ENCODE measurements around the gene LRRC4C. TPM values are rescaled to one million over a fixed set of nuclear protein-coding genes. Genes with fewer than 3 reads are reported as not detected.

LRRC4C gene
- total and polyA plus RNA-seq, 4 donors: 0.10 to 0.93 (median 0.30) TPM

DNA sequence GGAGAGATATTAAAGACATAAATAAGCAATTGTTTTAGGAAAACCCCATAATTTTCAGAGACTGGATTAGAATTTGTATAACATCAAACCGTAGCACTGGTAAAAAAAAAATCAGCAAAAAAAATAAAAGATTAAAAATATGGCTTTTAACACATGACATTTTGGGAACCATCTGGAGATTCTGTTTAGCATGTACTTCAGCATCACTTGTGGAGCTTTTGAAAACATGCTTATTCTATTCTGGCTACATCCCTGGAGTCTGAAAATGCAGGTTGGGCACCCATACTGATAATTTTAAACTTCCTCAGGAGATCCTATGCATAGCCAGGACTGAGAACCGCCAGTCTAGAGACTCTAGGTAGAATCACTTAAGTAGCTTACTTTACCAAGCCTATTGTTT is 1190.9 kb downstream of the LRRC4C start:
- H3K27me3 ChIP-seq (ENCODE audit: control insufficient read depth in 4 of 4, insufficient read depth in 4 of 4, low read length in 3 of 4): no peaks in the 10 kb centered on the region
- H3K9me3 ChIP-seq (ENCODE audit: control insufficient read depth in 4 of 4, low read length in 3 of 4): no peaks in the 10 kb centered on the region
- WGBS: 77% methylated on average over 2 of the region's 2 CpGs
- TF ChIP-seq RAD21 (IDR thresholded peaks at IDR 0.05) (no peak), TAF1 (conservative IDR thresholded peaks at IDR 0.05) (no peak), SP1 (IDR thresholded peaks at IDR 0.05) (no peak), FOXA1 (IDR thresholded peaks at IDR 0.05) (no peak), FOXA2 (IDR thresholded peaks at IDR 0.05) (no peak), RXRA (IDR thresholded peaks at IDR 0.05) (no peak), EGR1 (IDR thresholded peaks at IDR 0.05; ENCODE audit: low read depth in 2 of 2) (no peak), HNF4G (IDR thresholded peaks at IDR 0.05) (no peak), NR2F2 (IDR thresholded peaks at IDR 0.05) (no peak), YY1 (IDR thresholded peaks at IDR 0.05) (no peak), JUND (IDR thresholded peaks at IDR 0.05) (no peak), GABPA (IDR thresholded peaks at IDR 0.05 in 1 of 2, conservative IDR thresholded peaks at IDR 0.05 in 1 of 2) (no peak), HNF4A (conservative IDR thresholded peaks at IDR 0.05) (no peak)
- TF ChIP-seq, protein P1, sequence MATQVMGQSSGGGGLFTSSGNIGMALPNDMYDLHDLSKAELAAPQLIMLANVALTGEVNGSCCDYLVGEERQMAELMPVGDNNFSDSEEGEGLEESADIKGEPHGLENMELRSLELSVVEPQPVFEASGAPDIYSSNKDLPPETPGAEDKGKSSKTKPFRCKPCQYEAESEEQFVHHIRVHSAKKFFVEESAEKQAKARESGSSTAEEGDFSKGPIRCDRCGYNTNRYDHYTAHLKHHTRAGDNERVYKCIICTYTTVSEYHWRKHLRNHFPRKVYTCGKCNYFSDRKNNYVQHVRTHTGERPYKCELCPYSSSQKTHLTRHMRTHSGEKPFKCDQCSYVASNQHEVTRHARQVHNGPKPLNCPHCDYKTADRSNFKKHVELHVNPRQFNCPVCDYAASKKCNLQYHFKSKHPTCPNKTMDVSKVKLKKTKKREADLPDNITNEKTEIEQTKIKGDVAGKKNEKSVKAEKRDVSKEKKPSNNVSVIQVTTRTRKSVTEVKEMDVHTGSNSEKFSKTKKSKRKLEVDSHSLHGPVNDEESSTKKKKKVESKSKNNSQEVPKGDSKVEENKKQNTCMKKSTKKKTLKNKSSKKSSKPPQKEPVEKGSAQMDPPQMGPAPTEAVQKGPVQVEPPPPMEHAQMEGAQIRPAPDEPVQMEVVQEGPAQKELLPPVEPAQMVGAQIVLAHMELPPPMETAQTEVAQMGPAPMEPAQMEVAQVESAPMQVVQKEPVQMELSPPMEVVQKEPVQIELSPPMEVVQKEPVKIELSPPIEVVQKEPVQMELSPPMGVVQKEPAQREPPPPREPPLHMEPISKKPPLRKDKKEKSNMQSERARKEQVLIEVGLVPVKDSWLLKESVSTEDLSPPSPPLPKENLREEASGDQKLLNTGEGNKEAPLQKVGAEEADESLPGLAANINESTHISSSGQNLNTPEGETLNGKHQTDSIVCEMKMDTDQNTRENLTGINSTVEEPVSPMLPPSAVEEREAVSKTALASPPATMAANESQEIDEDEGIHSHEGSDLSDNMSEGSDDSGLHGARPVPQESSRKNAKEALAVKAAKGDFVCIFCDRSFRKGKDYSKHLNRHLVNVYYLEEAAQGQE (IDR thresholded peaks at IDR 0.05): no peak
- TF ChIP-seq, protein P2, sequence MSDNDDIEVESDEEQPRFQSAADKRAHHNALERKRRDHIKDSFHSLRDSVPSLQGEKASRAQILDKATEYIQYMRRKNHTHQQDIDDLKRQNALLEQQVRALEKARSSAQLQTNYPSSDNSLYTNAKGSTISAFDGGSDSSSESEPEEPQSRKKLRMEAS (IDR thresholded peaks at IDR 0.05): no peak
- TF ChIP-seq, protein P3, sequence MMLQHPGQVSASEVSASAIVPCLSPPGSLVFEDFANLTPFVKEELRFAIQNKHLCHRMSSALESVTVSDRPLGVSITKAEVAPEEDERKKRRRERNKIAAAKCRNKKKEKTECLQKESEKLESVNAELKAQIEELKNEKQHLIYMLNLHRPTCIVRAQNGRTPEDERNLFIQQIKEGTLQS (IDR thresholded peaks at IDR 0.05): no peak
- TF ChIP-seq, protein P4, sequence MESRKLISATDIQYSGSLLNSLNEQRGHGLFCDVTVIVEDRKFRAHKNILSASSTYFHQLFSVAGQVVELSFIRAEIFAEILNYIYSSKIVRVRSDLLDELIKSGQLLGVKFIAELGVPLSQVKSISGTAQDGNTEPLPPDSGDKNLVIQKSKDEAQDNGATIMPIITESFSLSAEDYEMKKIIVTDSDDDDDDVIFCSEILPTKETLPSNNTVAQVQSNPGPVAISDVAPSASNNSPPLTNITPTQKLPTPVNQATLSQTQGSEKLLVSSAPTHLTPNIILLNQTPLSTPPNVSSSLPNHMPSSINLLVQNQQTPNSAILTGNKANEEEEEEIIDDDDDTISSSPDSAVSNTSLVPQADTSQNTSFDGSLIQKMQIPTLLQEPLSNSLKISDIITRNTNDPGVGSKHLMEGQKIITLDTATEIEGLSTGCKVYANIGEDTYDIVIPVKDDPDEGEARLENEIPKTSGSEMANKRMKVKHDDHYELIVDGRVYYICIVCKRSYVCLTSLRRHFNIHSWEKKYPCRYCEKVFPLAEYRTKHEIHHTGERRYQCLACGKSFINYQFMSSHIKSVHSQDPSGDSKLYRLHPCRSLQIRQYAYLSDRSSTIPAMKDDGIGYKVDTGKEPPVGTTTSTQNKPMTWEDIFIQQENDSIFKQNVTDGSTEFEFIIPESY (IDR thresholded peaks at IDR 0.05): no peak
- TF ChIP-seq, protein P5, sequence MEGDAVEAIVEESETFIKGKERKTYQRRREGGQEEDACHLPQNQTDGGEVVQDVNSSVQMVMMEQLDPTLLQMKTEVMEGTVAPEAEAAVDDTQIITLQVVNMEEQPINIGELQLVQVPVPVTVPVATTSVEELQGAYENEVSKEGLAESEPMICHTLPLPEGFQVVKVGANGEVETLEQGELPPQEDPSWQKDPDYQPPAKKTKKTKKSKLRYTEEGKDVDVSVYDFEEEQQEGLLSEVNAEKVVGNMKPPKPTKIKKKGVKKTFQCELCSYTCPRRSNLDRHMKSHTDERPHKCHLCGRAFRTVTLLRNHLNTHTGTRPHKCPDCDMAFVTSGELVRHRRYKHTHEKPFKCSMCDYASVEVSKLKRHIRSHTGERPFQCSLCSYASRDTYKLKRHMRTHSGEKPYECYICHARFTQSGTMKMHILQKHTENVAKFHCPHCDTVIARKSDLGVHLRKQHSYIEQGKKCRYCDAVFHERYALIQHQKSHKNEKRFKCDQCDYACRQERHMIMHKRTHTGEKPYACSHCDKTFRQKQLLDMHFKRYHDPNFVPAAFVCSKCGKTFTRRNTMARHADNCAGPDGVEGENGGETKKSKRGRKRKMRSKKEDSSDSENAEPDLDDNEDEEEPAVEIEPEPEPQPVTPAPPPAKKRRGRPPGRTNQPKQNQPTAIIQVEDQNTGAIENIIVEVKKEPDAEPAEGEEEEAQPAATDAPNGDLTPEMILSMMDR (IDR thresholded peaks at IDR 0.05; ENCODE audit: low read depth, low read length, missing input control): no peak
- H3K9ac ChIP-seq (ENCODE audit: low read depth in 1 of 2, low read length in 2 of 2): no peak overlapping the region
- H3K36me3 ChIP-seq (ENCODE audit: control insufficient read depth in 4 of 4, insufficient read depth in 3 of 4, low read depth in 1 of 4, low read length in 3 of 4): no peaks in the 10 kb centered on the region
- no peak for DNase-seq (ENCODE audit: low spot score)
- no peak overlapping the region for H3K27ac ChIP-seq (ENCODE audit: low read depth in 1 of 2, low read length in 2 of 2)
- H3K4me1 ChIP-seq (ENCODE audit: control insufficient read depth in 4 of 4, insufficient read depth in 4 of 4, low read length in 3 of 4): no peaks in the 10 kb centered on the region
- no peak overlapping the region for H3K4me3 ChIP-seq (ENCODE audit: low read depth in 1 of 3, low read length in 3 of 3)

Data from liver (tissue), 9 donors.